GM19025 (cell line): ENCODE results near the gene PIGA.
"Not testable (repeated sequence)": the region's sequence is repeated elsewhere in the genome, so short reads cannot be mapped to it uniquely, and the experiment has no call there.

Source experiments
- ATAC-seq: cut with Tn5 transposase; IDR thresholded peaks from one replicate; pipeline ENCODE4 v1.9.1; 2021; ENCODE audit warnings: mild to moderate bottlenecking, low read depth, moderate library complexity; ENCODE audit not compliant: unreplicated experiment

The PIGA gene

GRCh38 chrX:15322072-15322471 is 13.3 kb downstream of the PIGA start:
- no peak for ATAC-seq

GRCh38 chrX:15321447-15321846 is 13.9 kb downstream of the PIGA start:
- ATAC-seq = no peak

DNA sequence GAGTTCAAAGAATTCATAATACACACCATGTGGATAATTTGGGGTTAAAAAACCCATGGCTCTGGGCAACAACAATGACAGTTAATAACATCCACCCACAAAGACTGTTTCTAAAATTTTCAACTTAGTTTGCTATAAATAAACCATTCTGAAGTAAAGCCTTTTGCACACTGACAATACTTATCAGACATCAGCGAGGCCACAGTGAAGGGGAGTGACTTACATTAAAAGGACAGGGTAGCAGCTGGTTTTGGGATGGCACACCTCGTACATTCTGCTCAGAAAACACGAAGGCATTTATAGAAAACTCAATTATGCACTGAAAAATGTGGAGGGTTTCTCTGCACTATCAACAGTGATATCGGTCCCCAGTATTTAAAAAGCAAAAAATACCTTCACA is 15.0 kb downstream of the PIGA start:
- no peak for ATAC-seq

DNA sequence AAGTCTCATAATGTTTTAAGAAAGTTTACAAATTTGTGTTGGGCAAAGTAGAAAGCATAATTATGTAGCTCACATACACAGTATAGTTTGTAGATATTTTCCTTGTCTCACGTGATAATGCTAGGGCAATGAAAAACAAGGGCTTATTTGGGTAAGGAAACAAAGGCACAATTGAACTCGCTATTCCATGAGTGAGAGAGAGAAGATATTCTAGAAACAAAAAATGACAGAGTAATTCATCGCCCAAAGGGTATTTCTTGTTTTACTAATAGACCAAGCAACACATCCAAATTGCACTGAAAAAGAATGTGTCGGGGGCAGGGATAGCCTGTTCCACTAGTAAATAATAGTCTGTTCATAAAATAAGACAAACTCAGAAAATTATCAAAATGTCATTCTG is 16.2 kb downstream of the PIGA start:
- ATAC-seq = no peak

DNA sequence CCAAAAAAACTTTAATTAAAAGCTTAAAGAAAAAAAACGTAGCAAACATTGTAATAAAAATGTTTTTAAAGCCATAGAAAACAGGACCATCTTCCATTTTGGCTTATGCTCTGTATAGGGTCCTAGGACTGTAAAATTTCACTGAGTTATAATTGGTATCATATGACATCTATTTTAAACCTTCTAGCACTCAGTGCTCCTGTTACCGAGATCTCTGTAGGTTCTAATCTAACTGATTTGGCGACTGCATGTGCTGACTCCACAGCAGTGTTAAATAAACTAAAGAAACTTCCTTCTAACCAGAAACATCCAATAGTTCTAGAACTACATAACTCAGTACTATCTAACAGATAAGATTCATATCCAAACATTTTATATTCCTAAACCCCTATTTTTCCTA is 19.8 kb downstream of the PIGA start, which contains the start of gene ASB11:
Gene ASB11 (minus strand): TSS at position 132 of the 400 bp plus-strand sequence. CDS start 35 bp downstream, at position 97.
- no peak for ATAC-seq

GRCh38 chrX:15314472-15314871 is 20.9 kb downstream of the PIGA start:
- ATAC-seq = no peak

GRCh38 chrX:15311119-15311518 is 24.2 kb downstream of the PIGA start:
- ATAC-seq = no peak

DNA sequence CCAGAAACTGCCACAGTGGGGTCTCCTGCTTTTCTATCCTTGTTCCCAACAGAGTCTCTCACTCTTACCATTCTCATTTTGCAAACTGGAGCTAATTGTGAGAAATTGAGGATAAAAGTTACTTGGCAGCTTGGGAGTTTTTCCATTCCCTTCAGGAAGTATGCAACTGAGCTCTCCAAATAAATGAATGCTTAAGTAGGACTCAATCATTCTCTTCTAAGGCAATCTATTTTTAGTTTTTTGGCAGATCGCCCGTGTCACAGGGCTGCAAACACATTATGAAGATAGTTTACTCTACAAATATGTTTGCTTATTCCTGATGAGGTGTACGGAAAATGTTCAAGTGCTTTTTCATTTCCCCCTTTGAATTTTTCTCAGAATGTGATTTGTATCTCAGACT is 25.2 kb downstream of the PIGA start:
- no peak for ATAC-seq

GRCh38 chrX:15305899-15306298 is 29.4 kb downstream of the PIGA start:
- not testable (repeated sequence) for ATAC-seq

- ATAC-seq = peak; percentile 68
Observed at GRCh38 chrX:15301924-15302323, 33.4 kb downstream of the PIGA start.

DNA sequence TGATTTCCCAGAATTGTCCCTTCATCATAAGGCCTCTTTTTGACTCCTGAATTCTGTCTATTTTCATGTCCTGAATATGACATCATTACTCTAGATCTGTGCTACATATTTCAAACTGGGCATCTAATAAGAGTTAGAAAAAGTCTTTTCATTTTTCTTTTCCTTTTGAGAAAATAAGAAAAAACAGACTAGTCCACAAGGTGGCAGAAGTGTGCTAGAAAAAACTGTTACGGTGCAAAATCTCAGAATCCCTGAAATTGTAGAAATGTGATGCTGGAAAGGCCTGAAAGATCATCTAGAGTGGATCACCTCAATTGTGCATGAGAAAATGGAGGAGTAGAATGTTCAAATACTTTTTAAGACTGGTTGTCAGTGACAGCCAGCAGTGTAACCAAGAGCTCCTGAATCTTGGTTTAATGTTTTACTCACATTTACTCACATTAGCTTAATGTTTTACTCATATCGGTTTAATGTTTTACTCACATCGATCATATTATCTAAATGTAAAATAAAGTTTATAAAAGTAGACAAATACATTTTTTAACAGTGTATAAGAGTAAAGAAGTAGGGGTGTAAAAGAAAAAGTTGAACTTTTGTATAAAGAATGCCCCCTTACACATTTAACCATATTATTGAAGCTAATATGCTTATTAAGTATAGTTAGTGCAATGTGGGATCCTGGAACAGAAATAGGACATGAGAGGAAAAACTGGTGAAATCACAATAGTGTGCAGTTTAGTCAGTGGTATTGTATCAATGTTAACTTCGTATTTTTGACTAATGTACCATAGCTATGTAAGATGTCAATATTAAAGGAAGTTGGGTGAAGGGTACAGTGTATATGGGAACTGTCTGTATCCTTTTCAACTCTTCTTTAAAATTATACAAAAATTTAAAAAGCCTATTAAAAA is 35.1 kb downstream of the PIGA start:
- ATAC-seq = no peak

DNA sequence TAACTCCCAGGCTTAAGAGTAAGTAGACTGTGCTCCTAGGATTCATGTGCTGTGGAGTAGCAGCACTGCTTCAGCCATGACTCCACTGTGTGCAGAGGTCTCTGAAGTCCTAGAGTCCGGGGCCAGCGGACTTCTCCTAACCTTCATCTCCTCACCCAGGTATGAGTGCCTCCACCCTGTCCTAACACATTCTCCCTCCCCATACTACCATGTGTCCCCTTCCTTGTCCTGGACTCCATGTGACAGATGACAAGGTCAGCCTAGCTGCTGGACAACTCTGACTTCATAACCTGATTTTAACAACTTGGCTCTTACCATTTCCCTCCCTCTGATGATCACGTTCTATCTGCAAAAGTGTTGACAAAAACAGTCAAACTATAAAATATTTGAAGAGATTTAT is 36.5 kb downstream of the PIGA start:
- ATAC-seq = no peak

DNA sequence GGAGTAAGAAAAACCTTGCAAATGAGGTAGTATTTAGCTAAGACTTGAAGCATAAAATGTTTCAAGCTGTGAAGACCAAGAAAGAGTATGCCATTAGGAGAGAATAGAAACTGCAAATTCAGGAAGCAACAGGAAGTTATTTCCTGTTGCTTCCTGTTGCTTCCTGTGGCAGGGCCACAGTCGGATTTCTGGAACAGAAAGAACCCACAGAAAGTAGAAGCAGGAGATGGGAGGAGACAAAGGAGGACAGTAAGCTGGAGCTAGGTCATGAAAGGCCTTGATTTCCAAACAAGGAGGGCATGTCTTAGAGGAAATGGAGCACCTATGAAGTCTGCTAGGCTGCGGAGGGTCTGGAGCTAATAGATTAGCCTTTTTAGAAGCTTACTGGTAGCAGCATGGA is 37.1 kb downstream of the PIGA start:
- no peak for ATAC-seq

DNA sequence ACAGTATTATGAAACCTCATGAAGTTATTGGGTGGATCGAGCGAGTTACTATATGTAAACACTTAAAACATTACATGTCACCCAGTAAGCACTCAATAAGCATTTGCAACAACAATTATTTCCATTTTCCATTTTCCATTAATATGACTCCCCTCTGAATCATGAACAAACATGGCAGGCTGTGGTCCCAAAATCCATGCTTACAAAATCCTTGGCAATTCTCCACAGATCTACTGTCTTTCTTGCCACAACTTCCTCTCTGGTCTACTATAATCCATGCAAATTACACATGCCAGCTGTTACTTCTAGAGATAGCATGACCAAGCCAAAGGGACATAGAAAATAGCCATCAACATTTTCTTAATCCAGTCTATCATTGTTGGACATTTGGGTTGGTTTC is 41.9 kb downstream of the PIGA start:
- ATAC-seq = no peak

DNA sequence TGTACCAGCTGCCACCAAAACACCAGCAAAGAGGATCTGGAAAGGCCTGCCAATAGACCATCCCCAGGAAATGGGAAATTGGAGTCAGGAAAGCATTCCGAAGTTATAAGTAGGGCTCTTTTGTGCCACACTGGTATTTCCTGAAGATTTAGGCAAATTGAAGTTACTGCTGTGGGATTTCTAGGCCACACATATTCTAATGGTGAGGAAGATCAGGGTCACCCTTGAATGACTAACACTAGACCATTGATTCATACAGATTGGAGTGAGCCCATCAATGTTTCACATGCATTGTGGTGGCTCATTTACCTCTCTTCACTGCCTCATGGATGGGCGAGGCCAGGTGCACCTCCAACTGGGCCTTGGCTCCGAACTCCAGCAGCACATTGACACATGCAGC is 42.5 kb downstream of the PIGA start:
- no peak for ATAC-seq

DNA sequence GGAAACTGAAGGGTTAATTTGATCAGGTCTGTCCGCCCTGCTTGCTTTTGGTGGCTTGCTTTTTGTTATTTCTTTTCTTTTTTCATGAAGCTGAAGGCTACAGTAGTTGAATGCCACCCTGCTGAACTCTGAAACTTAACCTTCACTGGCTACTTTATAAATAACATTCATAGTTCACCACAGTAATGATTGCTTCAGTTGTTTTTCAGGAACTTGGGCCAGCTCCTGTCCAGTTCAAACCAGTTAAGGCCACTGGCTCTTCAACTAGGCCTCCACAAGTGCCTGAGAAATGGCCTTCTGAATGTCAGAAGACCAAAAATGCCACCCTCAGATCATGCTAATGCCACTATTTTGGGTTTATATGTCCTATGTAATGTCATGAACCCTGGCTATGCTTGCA is 57.7 kb downstream of the PIGA start:
- no peak for ATAC-seq

GRCh38 chrX:15274946-15275345 is 60.4 kb downstream of the PIGA start:
- ATAC-seq = no peak

GRCh38 chrX:15273275-15273674 is 62.0 kb downstream of the PIGA start:
- ATAC-seq = not testable (repeated sequence)

GRCh38 chrX:15271757-15272156 is 63.6 kb downstream of the PIGA start:
- ATAC-seq = no peak

GRCh38 chrX:15269618-15270521 is 65.5 kb downstream of the PIGA start, which contains the start of gene ASB9:
ASB9 (minus strand) TSS chrX:15270083; CDS start chrX:15269874, 209 bp downstream.
- peak; percentile 60 for ATAC-seq
